Tibial nerve (tissue), 4 donors: ENCODE measurements around the gene CNOT8. TPM values are rescaled to one million over a fixed set of nuclear protein-coding genes. Genes with fewer than 3 reads are reported as not detected.
A peak's percentile ranks its signal among the peaks of the same experiment; 100 is the strongest.

ENCODE experiments used
- DNase-seq, 2 donors: peaks; one replicate each; pipeline ENCODE4 v3.0.0-alpha.2; 2019; ENCODE audit warnings: low spot score in 2 of 2
- H3K27ac ChIP-seq, 4 donors: fragments of 200-600 bp; sonication (generic) in 3 of 4; one replicate each; pipeline ENCODE4 v1.5.1; 2017 to 2019; ENCODE audit warnings: mild to moderate bottlenecking in 1 of 4
- H3K27me3 ChIP-seq, 2 donors: fragments of 200-600 bp; sonication (generic) in 1 of 2; one replicate each; pipeline versions ENCODE4 v1.5.1 to v1.6.0; 2017 to 2019
- H3K36me3 ChIP-seq, 3 donors: fragments of 200-600 bp; sonication (generic); one replicate each; pipeline ENCODE4 v1.5.1; 2018 to 2019
- H3K4me1 ChIP-seq, 4 donors: fragments of 200-600 bp; sonication (generic) in 3 of 4; one replicate each; pipeline ENCODE4 v1.5.1; 2017 to 2019
- H3K4me3 ChIP-seq, 4 donors: fragments of 200-600 bp; sonication (generic) in 3 of 4; one replicate each; pipeline ENCODE4 v1.5.1; 2017 to 2019; ENCODE audit warnings: mild to moderate bottlenecking in 1 of 4, moderate library complexity in 1 of 4
- H3K9me3 ChIP-seq, 4 donors: fragments of 200-600 bp; sonication (generic) in 3 of 4; one replicate each; pipeline ENCODE4 v1.5.1; 2017 to 2019
- CTCF ChIP-seq, 5 experiments: fragments of 200-600 bp in 3 of 5; fragments of 450-650 bp in 2 of 5; sonication (generic) in 3 of 5; IDR thresholded peaks; one replicate each; pipeline ENCODE4 v1.5.1; 2016 to 2019; ENCODE audit warnings: antibody characterized with exemption in 5 of 5, mild to moderate bottlenecking in 3 of 5, moderate library complexity in 2 of 5
- EP300 ChIP-seq, 2 donors: sonication (generic); formaldehyde crosslinking; IDR thresholded peaks; one replicate each; pipeline ENCODE4 v1.6.1; 2017; ENCODE audit warnings: antibody characterized with exemption in 2 of 2, mild to moderate bottlenecking in 1 of 2
- POLR2A ChIP-seq, 2 donors: fragments of 450-650 bp; IDR thresholded peaks; one replicate each; pipeline ENCODE4 v1.6.1; 2017; ENCODE audit warnings: antibody characterized with exemption in 2 of 2, mild to moderate bottlenecking in 2 of 2, moderate library complexity in 2 of 2
- WGBS, 2 donors: methylation state at CpG; one replicate each; pipeline ENCODE4 v1.1.5; 2018; 5-methylcytosine and 5-hydroxymethylcytosine counted together
- total RNA-seq, 4 donors: library from RNA; depleted of rRNA; stranded (reverse); fragments of >200 nt; gene quantifications; one replicate each; pipeline ENCODE4 v1.1.0, GENCODE V29; 2016

CNOT8 gene
- total RNA-seq, 4 donors from 2014 or later: 83.9 to 136 (median 102) TPM

DNA sequence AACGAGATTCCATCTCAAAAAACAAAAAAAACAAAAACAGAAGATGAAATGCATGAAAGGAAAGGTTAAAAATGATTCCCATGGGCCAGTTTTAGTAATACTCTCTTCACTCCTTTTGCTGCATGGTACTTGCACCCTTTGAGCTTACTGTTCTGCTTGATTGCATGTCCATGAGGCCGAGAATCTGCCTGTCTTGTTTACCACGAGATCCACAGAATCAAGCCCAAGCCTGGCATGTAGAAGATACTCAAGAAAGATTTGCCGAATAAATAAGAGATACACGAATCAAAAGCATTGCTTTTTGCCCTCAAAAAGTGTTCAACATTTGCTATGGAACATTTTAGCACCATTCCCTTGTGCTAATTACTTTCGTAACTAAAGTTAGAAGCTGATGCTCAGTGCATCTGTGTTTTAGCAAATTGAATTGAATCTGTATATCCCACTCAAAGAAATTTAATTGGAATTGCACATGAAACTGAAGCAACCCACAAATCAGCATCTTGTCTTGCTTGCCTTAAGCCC lies 9.1 kb upstream of the CNOT8 start:
- no peak for TF ChIP-seq EP300 (IDR thresholded peaks at IDR 0.05)
- TF ChIP-seq CTCF (IDR thresholded peaks at IDR 0.05): no peak
- TF ChIP-seq POLR2A (IDR thresholded peaks at IDR 0.05): no peak
- H3K27me3 ChIP-seq: no peaks in the 10 kb centered on the region
- H3K9me3 ChIP-seq: no peaks in the 10 kb centered on the region
- H3K4me3 ChIP-seq: peak overlapping the region; percentile 45 to 66 (median 51)
- DNase-seq: no peak
- H3K36me3 ChIP-seq: peaks cover 0 to 9% (median 0%) of the 10 kb centered on the region in 3 donors
- peaks cover 0 to 63% (median 15%) of the 10 kb centered on the region in 4 donors for H3K4me1 ChIP-seq
- H3K27ac ChIP-seq: peak overlapping the region; percentile 79 to 93 (median 86)
- 22 to 33% methylated on average over 6 of the region's 6 CpGs for WGBS, 2 donors

GRCh38 chr5:154849791-154850201 lies 8.6 kb upstream of the CNOT8 start:
- peaks cover 0 to 9% (median 0%) of the 10 kb centered on the region in 3 donors for H3K36me3 ChIP-seq
- peak overlapping the region; percentile 79 to 93 (median 86) for H3K27ac ChIP-seq
- whole genome bisulfite sequencing, 2 donors: 12% methylated on average over 2 of the region's 2 CpGs
- H3K9me3 ChIP-seq: no peaks in the 10 kb centered on the region
- DNase-seq: no peak
- TF ChIP-seq CTCF (IDR thresholded peaks at IDR 0.05): no peak
- TF ChIP-seq EP300 (IDR thresholded peaks at IDR 0.05): no peak
- TF ChIP-seq POLR2A (IDR thresholded peaks at IDR 0.05): no peak
- H3K4me3 ChIP-seq: peak overlapping the region; percentile 45 to 66 (median 51)
- H3K4me1 ChIP-seq: peaks cover 0 to 58% (median 15%) of the 10 kb centered on the region in 4 donors
- H3K27me3 ChIP-seq: no peaks in the 10 kb centered on the region

DNA sequence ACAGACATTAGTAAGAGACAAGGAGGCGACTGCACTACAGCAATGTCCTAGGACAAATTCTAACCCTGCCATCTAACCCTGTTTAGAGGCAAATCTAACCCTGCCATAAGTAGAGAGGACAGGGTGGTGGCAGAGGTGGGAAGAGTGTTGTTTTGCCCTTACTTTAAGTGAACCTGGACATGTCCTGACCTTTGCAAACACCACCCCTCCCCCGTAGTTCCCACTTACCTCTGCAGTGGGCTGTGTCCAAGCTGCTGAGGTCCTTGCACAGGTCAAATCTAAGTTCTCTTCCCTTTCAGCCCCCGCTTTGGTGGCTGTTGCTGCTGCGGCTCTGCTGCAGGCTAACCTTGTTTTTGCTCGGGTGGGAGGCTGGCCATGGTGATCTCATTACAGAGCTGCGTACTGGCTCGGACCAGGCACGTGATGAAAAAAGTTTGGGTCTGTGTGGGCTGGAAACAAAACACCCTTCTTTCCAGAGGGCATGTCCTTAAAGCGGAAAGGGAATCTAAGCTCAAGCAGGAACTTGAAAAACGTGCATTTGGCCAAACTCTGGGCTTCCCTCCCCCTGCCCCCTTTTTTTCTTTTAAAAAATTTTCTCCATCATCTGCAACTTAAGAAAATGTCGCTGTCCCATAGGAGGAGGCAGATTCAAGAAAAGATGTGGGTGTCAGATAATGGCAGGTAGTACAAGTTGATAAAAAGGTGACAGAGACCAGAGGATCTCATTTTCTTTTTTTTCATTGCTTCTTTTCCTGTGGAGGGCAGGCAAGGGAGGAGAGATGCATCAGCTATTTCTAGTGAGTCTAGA lies 8.0 kb upstream of the CNOT8 start, which contains the start of gene FAXDC2:
Gene FAXDC2 (minus strand): TSS at position 349 of the 808 bp plus-strand sequence. CDS start 12,425 bp downstream, outside the sequence.
- Histone ChIP-seq H3K4me1 (peaks cover 0 to 51% (median 15%) of the 10 kb centered on the region in 4 donors), H3K4me3 (peak within 1 kb of the TSS; percentile 45 to 66 (median 51)), H3K9me3 (no peaks in the 10 kb centered on the region), H3K27me3 (no peaks in the 10 kb centered on the region), H3K27ac (peak within 1 kb of the TSS; percentile 79 to 93 (median 86)), H3K36me3 (peaks cover 0 to 9% (median 0%) of the 10 kb centered on the region in 3 donors)
- peak; percentile 38 to 95 for TF ChIP-seq EP300 (IDR thresholded peaks at IDR 0.05)
- peak; percentile 49 to 81 for TF ChIP-seq POLR2A (IDR thresholded peaks at IDR 0.05)
- peak in 1 of 5 experiments; percentile 11 for TF ChIP-seq CTCF (IDR thresholded peaks at IDR 0.05)
- WGBS, 2 donors: 2% methylated on average over 11 of the region's 11 CpGs
- peak; percentile 78 to 85 for DNase-seq

- Histone ChIP-seq H3K4me3 (no peak overlapping the region), H3K27me3 (no peaks in the 10 kb centered on the region), H3K9me3 (no peaks in the 10 kb centered on the region), H3K4me1 (peaks cover 0 to 48% (median 15%) of the 10 kb centered on the region in 4 donors), H3K36me3 (peaks cover 0 to 9% (median 0%) of the 10 kb centered on the region in 3 donors), H3K27ac (peak overlapping the region; percentile 79 to 93 (median 86))
- WGBS, 2 donors: 87% methylated on average over 3 of the region's 3 CpGs
- no peak for TF ChIP-seq CTCF (IDR thresholded peaks at IDR 0.05)
- no peak for DNase-seq
These were observed 7.1 kb upstream of the CNOT8 start for GRCh38 chr5:154851351-154851750.
